ENCODE measurements around the gene PALS2.

The PALS2 gene

GRCh38 chr7:24591152-24591551 is 17.9 kb downstream of the PALS2 start:
- DNase-seq, result no peak

GRCh38 chr7:24595671-24596418 is 22.6 kb downstream of the PALS2 start:
- no peak for DNase-seq

- DNase-seq, result no peak
These were observed 23.8 kb downstream of the PALS2 start for GRCh38 chr7:24597014-24597413.

- DNase-seq, result no peak
These were observed 28.3 kb downstream of the PALS2 start for GRCh38 chr7:24601600-24601999.

GRCh38 chr7:24602860-24603456 is 29.7 kb downstream of the PALS2 start:
- DNase-seq, result no peak

- DNase-seq, result no peak
These were observed 31.4 kb downstream of the PALS2 start for GRCh38 chr7:24604630-24605029.

GRCh38 chr7:24608504-24608903 is 35.3 kb downstream of the PALS2 start:
- DNase-seq, result no peak

- no peak for DNase-seq
These were observed 35.8 kb downstream of the PALS2 start for GRCh38 chr7:24609059-24609458.

GRCh38 chr7:24609570-24609969 is 36.3 kb downstream of the PALS2 start:
- DNase-seq, result no peak

GRCh38 chr7:24611130-24611529 is 37.9 kb downstream of the PALS2 start:
- no peak for DNase-seq

GRCh38 chr7:24617957-24618616 is 44.8 kb downstream of the PALS2 start:
- DNase-seq, result no peak

GRCh38 chr7:24619978-24620377 is 46.7 kb downstream of the PALS2 start:
- no peak for DNase-seq

GRCh38 chr7:24622646-24623182 is 49.5 kb downstream of the PALS2 start:
- no peak for DNase-seq
